Amygdala (tissue), 56 donors: Measurements from ENCODE around the gene PALM3.
A peak's percentile ranks its signal among the peaks of the same experiment; 100 is the strongest.

Experiments
- DNase-seq, 56 donors: peaks; one replicate each; lab custom pipeline; 2025; lab: John Stamatoyannopoulos, UW

The PALM3 gene

GRCh38 chr19:14089662-14090508, 28.0 kb upstream of the PALM3 start:
- DNase-seq = peak in 18 of 56 donors; percentile 20 to 64 (median 34)

- DNase-seq = peak in 2 of 56 donors; percentile 6 to 10
Observed at GRCh38 chr19:14089412-14089661, 27.5 kb upstream of the PALM3 start.

- DNase-seq = no peak
Observed at GRCh38 chr19:14088634-14089411, 26.9 kb upstream of the PALM3 start.

DNA sequence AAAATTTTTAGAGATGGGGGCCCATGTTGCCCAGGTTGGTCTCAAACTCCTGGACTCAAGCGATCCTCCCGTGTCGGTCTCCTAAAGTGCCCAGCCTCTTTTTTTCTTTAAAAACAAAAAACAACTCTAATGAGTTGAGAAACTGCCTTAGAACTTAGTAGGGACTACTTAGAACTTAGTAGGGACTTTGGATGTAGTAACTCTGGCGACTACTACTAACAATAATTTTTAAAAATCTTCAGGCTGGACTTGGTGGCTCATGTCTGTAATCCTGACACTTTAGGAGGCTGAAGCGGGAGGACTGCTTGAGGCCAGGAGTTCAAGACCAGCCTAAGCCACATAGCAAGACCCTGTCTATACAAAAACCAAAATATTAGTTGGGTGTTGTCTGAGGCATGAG, 24.2 kb upstream of the PALM3 start:
- no peak for DNase-seq

- DNase-seq = no peak
Observed at GRCh38 chr19:14085309-14085995, 23.6 kb upstream of the PALM3 start, which contains the start of gene C19orf67. Gene C19orf67, minus strand, starts transcription at chr19:14085783. Its CDS starts 156 bp downstream, at chr19:14085627.

GRCh38 chr19:14082675-14082960, 20.7 kb upstream of the PALM3 start:
- no peak for DNase-seq

DNA sequence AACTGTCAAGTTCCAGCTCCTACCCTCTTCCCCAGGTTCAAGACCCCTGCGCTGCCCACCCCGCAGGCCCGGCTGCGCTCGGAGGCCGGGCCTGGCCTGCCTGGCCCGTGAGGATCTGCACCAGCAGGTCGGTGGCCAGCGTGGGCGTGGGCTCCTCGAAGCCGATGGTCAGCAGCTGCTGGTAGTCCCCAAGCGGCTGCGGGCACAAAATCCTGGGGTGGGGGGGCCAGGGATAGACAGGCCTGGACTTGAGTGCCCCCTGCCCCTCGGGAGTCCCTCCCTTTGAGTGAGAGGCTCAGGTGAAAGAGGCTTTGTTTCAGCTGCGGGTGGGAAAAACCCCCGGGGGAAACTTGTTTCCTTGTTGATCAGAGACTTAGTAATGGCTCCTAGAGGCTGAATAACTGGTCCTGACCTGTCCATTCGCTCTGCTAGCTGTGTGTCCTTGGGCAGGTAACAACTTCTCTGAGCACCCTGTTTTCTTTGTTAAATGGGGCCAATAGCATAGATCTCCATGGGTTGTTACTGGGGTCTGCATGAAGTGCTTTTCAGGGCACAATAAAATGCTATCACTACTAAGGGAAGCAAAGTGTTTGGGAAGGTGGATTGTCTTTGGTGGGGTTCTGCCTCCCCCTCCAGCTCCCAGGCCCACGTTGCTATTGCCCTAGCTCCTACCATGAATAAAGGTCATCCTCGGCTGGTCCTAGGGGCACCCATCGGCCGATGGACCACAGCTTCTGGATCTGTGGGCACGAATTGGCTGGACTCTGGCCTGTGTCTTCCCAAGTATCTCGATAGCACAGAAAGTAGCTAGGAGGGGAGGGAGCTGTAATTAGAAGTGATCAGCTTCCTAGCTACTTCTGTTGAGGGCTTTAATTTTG, 20.2 kb upstream of the PALM3 start:
- DNase-seq = peak in 14 of 56 donors; percentile 33 to 74 (median 46)

- DNase-seq = peak; percentile 89 to 99 (median 96)
Observed at GRCh38 chr19:14080887-14081796, 19.3 kb upstream of the PALM3 start.

GRCh38 chr19:14078411-14078810, 16.5 kb upstream of the PALM3 start:
- DNase-seq = no peak

- DNase-seq = peak in 26 of 56 donors; percentile 15 to 67 (median 50)
Observed at GRCh38 chr19:14073925-14074838, 12.3 kb upstream of the PALM3 start.

GRCh38 chr19:14073261-14073924, 11.5 kb upstream of the PALM3 start:
- peak in 51 of 56 donors; percentile 15 to 88 (median 60) for DNase-seq

DNA sequence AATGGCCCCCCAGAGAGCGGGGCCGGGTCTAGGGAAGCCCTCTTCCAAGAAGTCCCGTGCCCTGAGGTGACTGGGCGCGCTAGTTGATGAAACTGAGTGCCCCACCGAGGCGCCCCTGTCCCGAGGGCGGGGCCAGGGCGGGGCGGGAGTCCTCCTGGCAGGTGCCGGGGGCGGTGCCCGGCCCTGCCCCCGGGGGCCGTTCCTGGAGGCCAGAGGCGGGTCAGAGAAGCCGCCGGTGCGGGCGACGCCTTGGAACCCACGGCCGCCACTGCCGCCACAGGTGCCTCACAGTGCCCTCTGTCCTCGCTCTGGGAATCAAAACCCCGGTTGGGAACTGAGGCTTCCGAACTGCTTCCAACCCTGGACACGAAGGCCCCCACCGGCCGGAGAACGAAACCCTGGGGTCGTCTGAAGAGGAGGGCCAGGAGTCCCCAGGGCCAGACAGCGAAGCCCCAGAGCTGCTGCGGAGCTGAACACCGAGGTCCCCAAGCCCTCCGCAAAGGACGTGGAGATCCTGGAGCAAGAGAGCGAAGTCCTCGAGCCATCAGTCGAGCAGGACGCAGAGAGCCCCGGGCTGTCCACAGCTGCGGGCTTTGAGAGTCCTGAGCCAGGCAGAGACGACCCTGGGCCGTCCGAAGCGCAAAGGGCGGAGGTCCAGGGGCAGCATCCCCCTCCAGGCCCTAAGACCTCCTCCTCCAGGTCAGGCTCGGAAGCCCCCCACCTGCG, 10.8 kb upstream of the PALM3 start, which contains the start of gene MISP3:
TSS of gene MISP3 (plus strand) at position 252 of the 726 bp plus-strand sequence. CDS start 524 bp downstream, outside the sequence.
- peak in 12 of 56 donors; percentile 20 to 57 (median 47) for DNase-seq

- DNase-seq = no peak
Observed at GRCh38 chr19:14070268-14071050, 8.6 kb upstream of the PALM3 start.

DNA sequence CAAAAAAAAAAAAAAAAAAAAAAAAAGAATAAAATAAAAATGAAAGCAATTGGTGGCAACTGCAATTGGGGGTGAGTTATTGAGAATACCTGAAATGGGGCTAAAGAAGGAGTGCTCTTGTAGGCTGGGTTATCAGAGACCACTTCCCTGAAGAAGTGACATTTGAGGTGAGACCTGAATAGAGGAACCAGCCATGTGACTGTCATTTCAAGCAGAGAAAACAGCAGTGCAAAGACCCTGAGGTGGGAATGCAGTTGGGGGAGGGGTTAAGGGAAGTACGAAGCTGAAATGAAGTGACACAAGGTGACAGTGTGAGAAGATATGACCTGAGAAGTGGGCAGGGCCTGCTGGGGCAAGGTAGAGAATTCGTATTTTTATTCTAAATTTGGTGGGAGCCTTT, 4.3 kb upstream of the PALM3 start:
- DNase-seq = no peak

- no peak for DNase-seq
Observed at GRCh38 chr19:14063105-14063504, 1.2 kb upstream of the PALM3 start.

DNA sequence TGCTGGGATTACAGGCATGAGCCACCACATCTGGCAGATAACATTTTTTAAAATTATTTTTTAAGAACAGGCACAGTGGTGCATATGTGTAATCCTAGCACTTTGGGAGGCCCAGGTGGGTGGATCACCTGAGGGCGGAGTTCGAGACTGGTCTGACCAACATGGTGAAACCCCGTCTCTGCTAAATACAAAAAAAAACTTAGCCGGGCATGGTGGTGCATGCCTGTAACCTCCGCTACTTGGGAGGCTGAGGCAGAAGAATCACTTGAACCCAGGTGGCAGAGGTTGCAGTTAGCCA, 631 bp upstream of the PALM3 start:
- no peak for DNase-seq
